ENCODE results near the gene DNAH17.

Gene DNAH17

DNA sequence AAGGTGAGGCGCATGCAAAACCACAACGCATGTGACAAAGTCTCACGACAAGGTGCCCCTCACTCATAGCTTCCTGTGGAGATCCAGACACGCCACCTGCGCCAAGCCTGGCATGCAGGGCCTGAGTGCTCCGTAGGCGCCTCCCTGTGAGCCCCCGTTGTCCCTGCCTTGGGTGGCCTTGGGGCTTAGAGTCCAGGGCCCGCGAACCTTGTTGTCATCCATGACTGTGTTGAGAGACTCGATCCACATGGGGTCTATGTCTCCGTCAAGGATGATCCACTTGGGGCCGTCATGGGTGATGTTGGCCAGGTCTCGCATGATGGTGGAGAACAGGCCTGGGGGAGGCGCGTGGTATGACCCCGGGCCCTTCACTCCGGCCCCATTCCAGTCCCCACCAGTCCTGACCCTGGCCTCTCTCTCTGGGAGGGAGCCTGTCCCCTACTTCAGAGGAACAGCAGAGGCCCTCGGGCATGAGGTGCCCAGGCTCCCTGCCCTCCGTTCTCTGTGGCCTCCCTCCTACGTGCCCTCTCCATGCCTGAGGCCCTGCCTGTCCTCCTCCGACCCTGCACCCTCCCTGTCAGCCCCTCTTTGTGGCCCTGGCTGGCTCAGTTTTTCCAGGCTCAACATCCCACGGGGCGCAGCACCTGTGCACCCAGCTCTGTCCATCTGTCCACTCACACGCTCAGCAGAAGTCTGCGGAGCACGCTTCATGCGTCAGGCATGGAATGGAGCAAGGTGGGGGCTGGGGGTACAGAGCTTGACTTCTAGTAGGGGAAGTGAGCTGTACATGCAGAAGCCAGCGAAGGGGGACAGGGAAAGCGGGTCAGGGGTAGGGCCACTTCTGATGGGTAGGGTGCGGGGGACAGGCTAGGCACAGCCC is 85.7 kb downstream of the DNAH17 start:
- TF ChIP-seq, protein P1, sequence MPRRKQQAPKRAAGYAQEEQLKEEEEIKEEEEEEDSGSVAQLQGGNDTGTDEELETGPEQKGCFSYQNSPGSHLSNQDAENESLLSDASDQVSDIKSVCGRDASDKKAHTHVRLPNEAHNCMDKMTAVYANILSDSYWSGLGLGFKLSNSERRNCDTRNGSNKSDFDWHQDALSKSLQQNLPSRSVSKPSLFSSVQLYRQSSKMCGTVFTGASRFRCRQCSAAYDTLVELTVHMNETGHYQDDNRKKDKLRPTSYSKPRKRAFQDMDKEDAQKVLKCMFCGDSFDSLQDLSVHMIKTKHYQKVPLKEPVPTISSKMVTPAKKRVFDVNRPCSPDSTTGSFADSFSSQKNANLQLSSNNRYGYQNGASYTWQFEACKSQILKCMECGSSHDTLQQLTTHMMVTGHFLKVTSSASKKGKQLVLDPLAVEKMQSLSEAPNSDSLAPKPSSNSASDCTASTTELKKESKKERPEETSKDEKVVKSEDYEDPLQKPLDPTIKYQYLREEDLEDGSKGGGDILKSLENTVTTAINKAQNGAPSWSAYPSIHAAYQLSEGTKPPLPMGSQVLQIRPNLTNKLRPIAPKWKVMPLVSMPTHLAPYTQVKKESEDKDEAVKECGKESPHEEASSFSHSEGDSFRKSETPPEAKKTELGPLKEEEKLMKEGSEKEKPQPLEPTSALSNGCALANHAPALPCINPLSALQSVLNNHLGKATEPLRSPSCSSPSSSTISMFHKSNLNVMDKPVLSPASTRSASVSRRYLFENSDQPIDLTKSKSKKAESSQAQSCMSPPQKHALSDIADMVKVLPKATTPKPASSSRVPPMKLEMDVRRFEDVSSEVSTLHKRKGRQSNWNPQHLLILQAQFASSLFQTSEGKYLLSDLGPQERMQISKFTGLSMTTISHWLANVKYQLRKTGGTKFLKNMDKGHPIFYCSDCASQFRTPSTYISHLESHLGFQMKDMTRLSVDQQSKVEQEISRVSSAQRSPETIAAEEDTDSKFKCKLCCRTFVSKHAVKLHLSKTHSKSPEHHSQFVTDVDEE (CRISPR knock-in tag; IDR thresholded peaks at IDR 0.05) = no peak
- TF ChIP-seq CSDC2 (CRISPR knock-in tag; IDR thresholded peaks at IDR 0.05) = no peak
- TF ChIP-seq ISL1 (CRISPR knock-in tag; IDR thresholded peaks at IDR 0.05) = no peak
- TF ChIP-seq GLIS3 (CRISPR knock-in tag; IDR thresholded peaks at IDR 0.05) = no peak
- TF ChIP-seq PPARA (CRISPR knock-in tag; IDR thresholded peaks at IDR 0.05; ENCODE audit: borderline replicate concordance) = no peak
- TF ChIP-seq ZFP3 (CRISPR knock-in tag; IDR thresholded peaks at IDR 0.05) = no peak
- no peak for TF ChIP-seq ESRRG (CRISPR knock-in tag; IDR thresholded peaks at IDR 0.05)
- TF ChIP-seq TCF4 (CRISPR knock-in tag; IDR thresholded peaks at IDR 0.05; ENCODE audit: borderline replicate concordance) = no peak
- TF ChIP-seq OSR1 (CRISPR knock-in tag; IDR thresholded peaks at IDR 0.05) = no peak
- TF ChIP-seq, protein P2, sequence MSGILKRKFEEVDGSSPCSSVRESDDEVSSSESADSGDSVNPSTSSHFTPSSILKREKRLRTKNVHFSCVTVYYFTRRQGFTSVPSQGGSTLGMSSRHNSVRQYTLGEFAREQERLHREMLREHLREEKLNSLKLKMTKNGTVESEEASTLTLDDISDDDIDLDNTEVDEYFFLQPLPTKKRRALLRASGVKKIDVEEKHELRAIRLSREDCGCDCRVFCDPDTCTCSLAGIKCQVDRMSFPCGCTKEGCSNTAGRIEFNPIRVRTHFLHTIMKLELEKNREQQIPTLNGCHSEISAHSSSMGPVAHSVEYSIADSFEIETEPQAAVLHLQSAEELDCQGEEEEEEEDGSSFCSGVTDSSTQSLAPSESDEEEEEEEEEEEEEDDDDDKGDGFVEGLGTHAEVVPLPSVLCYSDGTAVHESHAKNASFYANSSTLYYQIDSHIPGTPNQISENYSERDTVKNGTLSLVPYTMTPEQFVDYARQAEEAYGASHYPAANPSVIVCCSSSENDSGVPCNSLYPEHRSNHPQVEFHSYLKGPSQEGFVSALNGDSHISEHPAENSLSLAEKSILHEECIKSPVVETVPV (CRISPR knock-in tag; IDR thresholded peaks at IDR 0.05) = no peak
- TF ChIP-seq TOX (CRISPR knock-in tag; IDR thresholded peaks at IDR 0.05; ENCODE audit: borderline replicate concordance) = no peak
- TF ChIP-seq RARB (CRISPR knock-in tag; IDR thresholded peaks at IDR 0.05) = no peak
- TF ChIP-seq ZNF70 (CRISPR knock-in tag; IDR thresholded peaks at IDR 0.05) = no peak
- no peak for TF ChIP-seq ZNF8 (CRISPR knock-in tag; IDR thresholded peaks at IDR 0.05)
- no peak for TF ChIP-seq SNAI2 (CRISPR knock-in tag; IDR thresholded peaks at IDR 0.05)
- TF ChIP-seq, protein P3, sequence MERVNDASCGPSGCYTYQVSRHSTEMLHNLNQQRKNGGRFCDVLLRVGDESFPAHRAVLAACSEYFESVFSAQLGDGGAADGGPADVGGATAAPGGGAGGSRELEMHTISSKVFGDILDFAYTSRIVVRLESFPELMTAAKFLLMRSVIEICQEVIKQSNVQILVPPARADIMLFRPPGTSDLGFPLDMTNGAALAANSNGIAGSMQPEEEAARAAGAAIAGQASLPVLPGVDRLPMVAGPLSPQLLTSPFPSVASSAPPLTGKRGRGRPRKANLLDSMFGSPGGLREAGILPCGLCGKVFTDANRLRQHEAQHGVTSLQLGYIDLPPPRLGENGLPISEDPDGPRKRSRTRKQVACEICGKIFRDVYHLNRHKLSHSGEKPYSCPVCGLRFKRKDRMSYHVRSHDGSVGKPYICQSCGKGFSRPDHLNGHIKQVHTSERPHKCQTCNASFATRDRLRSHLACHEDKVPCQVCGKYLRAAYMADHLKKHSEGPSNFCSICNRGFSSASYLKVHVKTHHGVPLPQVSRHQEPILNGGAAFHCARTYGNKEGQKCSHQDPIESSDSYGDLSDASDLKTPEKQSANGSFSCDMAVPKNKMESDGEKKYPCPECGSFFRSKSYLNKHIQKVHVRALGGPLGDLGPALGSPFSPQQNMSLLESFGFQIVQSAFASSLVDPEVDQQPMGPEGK (CRISPR knock-in tag; IDR thresholded peaks at IDR 0.05; ENCODE audit: borderline replicate concordance) = no peak
- no peak for TF ChIP-seq ZC3H10 (CRISPR knock-in tag; IDR thresholded peaks at IDR 0.05)
- no peak for ATAC-seq

DNA sequence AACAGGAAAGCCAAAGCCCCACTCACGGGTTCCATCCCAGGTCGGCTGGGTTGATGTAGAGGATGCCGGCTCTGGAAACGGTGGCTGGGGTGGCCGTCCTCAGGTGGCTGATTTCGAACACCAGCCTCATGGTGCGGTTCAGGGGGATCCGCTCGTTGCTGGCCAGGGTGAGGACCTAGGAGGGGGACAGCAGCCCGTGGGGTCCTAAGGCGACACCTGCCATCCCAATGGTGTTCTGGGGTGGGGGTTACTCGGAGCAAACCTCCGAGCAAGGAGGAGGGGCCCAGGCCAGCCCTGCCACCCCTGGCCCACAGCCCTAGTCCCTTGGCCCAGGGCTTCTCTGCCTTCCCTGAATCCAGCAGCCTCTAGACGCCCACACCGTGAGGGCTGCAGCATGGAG is 86.5 kb downstream of the DNAH17 start:
- no peak for ATAC-seq
- TF ChIP-seq, protein P1 (CRISPR knock-in tag; IDR thresholded peaks at IDR 0.05) = no peak
- TF ChIP-seq, protein P4, sequence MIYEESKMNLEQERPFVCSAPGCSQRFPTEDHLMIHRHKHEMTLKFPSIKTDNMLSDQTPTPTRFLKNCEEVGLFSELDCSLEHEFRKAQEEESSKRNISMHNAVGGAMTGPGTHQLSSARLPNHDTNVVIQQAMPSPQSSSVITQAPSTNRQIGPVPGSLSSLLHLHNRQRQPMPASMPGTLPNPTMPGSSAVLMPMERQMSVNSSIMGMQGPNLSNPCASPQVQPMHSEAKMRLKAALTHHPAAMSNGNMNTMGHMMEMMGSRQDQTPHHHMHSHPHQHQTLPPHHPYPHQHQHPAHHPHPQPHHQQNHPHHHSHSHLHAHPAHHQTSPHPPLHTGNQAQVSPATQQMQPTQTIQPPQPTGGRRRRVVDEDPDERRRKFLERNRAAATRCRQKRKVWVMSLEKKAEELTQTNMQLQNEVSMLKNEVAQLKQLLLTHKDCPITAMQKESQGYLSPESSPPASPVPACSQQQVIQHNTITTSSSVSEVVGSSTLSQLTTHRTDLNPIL (CRISPR knock-in tag; IDR thresholded peaks at IDR 0.05; ENCODE audit: low read depth) = no peak
- TF ChIP-seq GLIS3 (CRISPR knock-in tag; IDR thresholded peaks at IDR 0.05) (no peak), ZNF70 (CRISPR knock-in tag; IDR thresholded peaks at IDR 0.05) (no peak)

DNA sequence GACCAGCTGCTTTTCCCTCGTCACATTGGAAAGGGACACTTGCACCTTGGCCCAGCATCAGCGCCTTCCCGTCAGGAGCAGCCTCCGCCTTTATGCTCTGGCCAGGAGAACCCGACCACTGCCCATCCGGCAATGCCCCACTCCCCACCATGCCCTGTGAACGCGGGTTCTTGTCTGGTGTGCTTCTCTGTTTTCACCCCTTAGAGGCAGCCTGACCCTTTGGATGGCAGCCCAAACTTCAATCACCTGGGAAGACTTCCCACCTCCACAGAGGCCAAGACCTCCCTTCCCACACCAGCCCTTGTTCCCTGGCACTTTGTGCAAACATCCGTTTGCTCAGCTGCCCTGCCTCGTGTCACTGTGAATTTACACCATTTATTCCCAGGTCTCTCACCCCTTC is 87.0 kb downstream of the DNAH17 start:
- TF ChIP-seq, protein P1 (CRISPR knock-in tag; IDR thresholded peaks at IDR 0.05) = no peak
- TF ChIP-seq ZNF565 (CRISPR knock-in tag; conservative IDR thresholded peaks at IDR 0.05; ENCODE audit: low read depth) (no peak), ZC3H10 (CRISPR knock-in tag; IDR thresholded peaks at IDR 0.05) (no peak), ZFP30 (CRISPR knock-in tag; IDR thresholded peaks at IDR 0.05) (no peak)
- ATAC-seq = no peak

Measured in SK-N-SH treated with all-trans-retinoic acid at 6 μM for 48 hours (cell line).